Subcutaneous abdominal adipose tissue (tissue), 5 donors: ENCODE results near the gene ZDHHC24.

Source experiments
- H3K27ac ChIP-seq: one replicate; pipeline ENCODE4 v1.7.0; 2013; ENCODE audit warnings: low read depth, mild to moderate bottlenecking, inconsistent platforms, low read length, moderate library complexity
- H3K27me3 ChIP-seq, 5 donors: one replicate each; pipeline ENCODE4 v1.7.0; 2013; ENCODE audit warnings: low read length in 5 of 5, inconsistent platforms in 1 of 5; ENCODE audit not compliant: control insufficient read depth in 5 of 5, insufficient read depth in 4 of 5
- H3K36me3 ChIP-seq, 5 donors: one replicate each; pipeline ENCODE4 v1.7.0; 2013; ENCODE audit warnings: low read length in 5 of 5; ENCODE audit not compliant: control insufficient read depth in 5 of 5, insufficient read depth in 5 of 5
- H3K4me1 ChIP-seq, 5 donors: one replicate each; pipeline ENCODE4 v1.7.0; 2013; ENCODE audit warnings: low read length in 5 of 5, mild to moderate bottlenecking in 3 of 5, moderate library complexity in 1 of 5; ENCODE audit not compliant: control insufficient read depth in 5 of 5, insufficient read depth in 5 of 5
- H3K4me3 ChIP-seq, 5 donors: one replicate each; pipeline ENCODE4 v1.7.0; 2013; ENCODE audit warnings: low read length in 5 of 5, low read depth in 1 of 5
- H3K9ac ChIP-seq, 5 donors: one replicate each; pipeline ENCODE4 v1.7.0; 2013; ENCODE audit warnings: low read length in 5 of 5, mild to moderate bottlenecking in 4 of 5, moderate library complexity in 3 of 5
- H3K9me3 ChIP-seq, 5 donors: one replicate each; pipeline ENCODE4 v1.7.0; 2013; ENCODE audit warnings: low read length in 5 of 5; ENCODE audit not compliant: control insufficient read depth in 5 of 5
- donor health status: healthy.
- donor health status: healthy.
- donor health status: healthy.
- donor health status: healthy.
- donor health status: healthy.

Gene ZDHHC24

DNA sequence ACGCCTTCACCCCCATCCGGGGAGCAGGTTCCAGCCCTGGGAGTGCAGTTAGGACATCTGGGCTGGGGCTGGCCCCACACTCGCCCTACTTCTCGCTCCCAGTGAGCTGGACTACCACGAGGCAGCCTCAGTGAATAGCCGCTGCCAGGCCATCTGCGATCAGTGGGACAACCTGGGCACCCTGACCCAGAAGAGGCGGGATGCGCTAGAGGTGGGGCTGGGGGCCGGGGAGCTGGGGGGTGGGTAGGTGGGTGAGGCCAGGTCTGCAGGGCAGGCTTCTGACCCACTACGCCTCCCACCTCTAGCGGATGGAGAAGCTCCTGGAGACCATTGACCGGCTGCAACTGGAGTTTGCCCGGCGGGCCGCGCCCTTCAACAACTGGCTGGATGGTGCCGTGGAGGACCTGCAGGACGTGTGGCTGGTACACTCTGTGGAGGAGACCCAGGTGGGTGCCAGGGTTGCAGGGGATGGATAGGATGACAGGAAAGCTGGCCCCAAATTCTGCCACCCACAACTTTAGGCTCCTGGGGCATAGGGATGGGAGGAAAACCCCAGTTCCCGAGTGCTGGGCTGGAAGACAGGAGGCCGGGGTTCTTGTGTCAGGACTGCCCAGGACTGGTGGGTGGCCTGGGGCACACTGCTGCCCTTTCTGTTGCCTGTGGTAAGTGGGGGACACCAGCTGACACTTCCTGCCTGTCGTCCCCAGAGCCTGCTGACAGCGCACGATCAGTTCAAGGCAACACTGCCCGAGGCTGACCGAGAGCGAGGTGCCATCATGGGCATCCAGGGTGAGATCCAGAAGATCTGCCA lies 14.2 kb upstream of the ZDHHC24 start:
- Histone ChIP-seq H3K27me3 (peaks cover 0 to 16% (median 4%) of the 10 kb centered on the region in 5 donors), H3K9me3 (no peaks in the 10 kb centered on the region), H3K9ac (no peak overlapping the region), H3K4me1 (peaks cover 0 to 7% (median 5%) of the 10 kb centered on the region in 5 donors), H3K36me3 (peaks cover 0 to 31% (median 16%) of the 10 kb centered on the region in 5 donors), H3K4me3 (no peak overlapping the region), H3K27ac (no peak overlapping the region)

DNA sequence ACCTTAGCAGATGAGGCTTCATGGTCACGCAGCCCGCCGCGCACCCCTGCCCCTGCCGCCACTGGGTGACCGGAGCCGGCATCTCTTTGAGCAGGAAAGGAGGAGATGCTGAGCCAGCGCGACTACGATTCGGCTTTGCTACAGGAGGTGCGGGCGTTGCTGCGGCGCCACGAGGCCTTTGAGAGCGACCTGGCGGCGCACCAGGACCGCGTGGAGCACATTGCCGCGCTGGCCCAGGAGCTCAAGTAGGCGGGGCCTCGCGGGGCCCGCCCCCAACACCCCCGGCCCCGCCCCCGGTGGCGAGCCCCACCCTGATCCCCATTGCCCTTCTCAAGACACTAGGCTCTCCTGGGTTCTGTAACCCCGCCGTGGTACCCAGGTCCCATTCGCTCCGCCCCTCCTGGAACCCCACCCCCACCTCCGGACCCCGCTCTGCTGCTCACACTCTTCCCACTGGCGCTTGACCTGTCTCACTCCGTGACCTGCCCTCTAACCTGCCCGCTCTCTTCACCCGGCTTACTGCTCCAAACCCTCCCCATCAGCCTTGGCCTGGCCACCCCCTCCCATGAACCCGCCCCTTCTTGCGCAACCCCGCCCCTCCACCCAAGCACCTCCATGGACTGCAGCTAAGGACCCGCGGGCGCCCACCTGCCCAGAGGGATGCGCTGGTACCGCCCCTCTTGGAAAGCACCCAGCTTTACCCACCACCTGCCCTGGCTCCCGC lies 13.5 kb upstream of the ZDHHC24 start:
- no peak overlapping the region for H3K4me3 ChIP-seq
- H3K27me3 ChIP-seq = peaks cover 0 to 16% (median 7%) of the 10 kb centered on the region in 5 donors
- H3K4me1 ChIP-seq = peaks cover 0 to 7% (median 5%) of the 10 kb centered on the region in 5 donors
- no peaks in the 10 kb centered on the region for H3K9me3 ChIP-seq
- no peak overlapping the region for H3K9ac ChIP-seq
- peaks cover 0 to 25% (median 8%) of the 10 kb centered on the region in 5 donors for H3K36me3 ChIP-seq
- no peak overlapping the region for H3K27ac ChIP-seq

DNA sequence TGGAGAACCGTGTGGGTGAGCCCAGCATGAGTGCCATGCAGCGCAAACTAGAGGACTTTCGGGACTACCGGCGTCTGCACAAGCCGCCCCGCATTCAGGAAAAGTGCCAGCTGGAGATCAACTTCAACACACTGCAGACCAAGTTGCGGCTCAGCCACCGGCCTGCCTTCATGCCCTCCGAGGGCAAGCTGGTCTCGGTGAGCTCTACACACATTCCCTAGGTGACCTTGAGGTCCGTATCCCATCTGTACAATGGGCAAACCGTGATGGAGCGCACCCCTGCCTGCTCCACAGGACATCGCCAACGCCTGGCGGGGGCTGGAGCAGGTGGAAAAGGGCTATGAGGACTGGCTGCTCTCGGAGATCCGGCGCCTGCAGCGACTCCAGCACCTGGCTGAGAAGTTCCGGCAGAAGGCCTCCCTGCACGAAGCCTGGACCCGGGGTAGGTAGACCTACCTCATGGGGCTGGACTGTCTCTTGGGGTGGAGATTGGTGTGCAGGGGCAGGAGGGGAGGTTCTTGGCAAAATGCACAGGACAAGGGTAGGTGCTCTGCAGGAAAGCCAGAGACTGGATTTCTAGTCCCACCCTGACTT lies 12.0 kb upstream of the ZDHHC24 start:
- peaks cover 0 to 7% (median 5%) of the 10 kb centered on the region in 5 donors for H3K4me1 ChIP-seq
- no peak overlapping the region for H3K9ac ChIP-seq
- peaks cover 0 to 16% (median 7%) of the 10 kb centered on the region in 5 donors for H3K27me3 ChIP-seq
- no peaks in the 10 kb centered on the region for H3K9me3 ChIP-seq
- H3K36me3 ChIP-seq = peaks cover 0 to 11% (median 4%) of the 10 kb centered on the region in 5 donors
- no peak overlapping the region for H3K4me3 ChIP-seq
- H3K27ac ChIP-seq = no peak overlapping the region

DNA sequence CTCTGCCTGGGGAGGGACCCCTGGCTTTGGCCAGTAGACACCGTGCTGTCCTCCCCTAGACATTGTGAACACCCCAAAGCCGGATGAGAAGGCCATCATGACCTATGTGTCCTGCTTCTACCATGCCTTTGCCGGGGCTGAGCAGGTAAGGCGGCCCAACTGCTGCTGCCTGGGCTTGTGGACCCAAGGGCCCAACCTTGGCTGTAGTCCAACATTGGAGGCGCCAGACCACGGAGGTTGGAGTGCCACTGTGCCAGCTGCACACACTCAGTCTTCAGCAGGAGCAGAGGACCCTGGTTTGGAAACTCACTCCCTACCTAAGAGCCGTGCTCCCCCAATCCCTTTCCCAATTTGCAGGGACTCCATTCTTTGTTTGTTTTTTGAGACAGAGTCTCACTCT lies 10.2 kb upstream of the ZDHHC24 start:
- Histone ChIP-seq H3K27ac (no peak overlapping the region), H3K36me3 (no peaks in the 10 kb centered on the region), H3K4me1 (peaks cover 0 to 7% (median 5%) of the 10 kb centered on the region in 5 donors), H3K27me3 (peaks cover 0 to 16% (median 7%) of the 10 kb centered on the region in 5 donors), H3K9me3 (no peaks in the 10 kb centered on the region), H3K4me3 (no peak overlapping the region), H3K9ac (no peak overlapping the region)

DNA sequence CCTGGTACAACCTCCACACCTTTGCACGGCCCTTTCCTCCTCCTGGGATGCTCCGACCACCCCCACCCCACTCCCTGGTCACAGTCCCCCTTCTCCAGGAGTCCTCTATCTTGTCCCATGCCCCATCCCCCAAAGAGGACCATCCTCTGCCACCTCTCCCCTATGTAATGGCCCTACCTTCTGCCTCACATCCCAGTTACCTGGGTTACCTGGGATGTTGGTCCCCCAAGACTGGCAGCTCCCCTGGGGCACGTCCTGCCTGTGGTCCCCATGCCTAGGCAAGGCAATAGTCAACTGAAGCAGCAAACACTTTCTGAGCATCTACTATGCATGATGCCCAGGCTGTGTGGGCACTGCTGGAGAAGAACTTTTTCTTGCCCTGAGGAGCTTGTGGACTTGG lies 9.6 kb upstream of the ZDHHC24 start:
- H3K27ac ChIP-seq = no peak overlapping the region
- H3K27me3 ChIP-seq = peaks cover 0 to 16% (median 7%) of the 10 kb centered on the region in 5 donors
- no peaks in the 10 kb centered on the region for H3K9me3 ChIP-seq
- peaks cover 0 to 7% (median 5%) of the 10 kb centered on the region in 5 donors for H3K4me1 ChIP-seq
- H3K4me3 ChIP-seq = no peak overlapping the region
- H3K9ac ChIP-seq = no peak overlapping the region
- H3K36me3 ChIP-seq = no peaks in the 10 kb centered on the region

DNA sequence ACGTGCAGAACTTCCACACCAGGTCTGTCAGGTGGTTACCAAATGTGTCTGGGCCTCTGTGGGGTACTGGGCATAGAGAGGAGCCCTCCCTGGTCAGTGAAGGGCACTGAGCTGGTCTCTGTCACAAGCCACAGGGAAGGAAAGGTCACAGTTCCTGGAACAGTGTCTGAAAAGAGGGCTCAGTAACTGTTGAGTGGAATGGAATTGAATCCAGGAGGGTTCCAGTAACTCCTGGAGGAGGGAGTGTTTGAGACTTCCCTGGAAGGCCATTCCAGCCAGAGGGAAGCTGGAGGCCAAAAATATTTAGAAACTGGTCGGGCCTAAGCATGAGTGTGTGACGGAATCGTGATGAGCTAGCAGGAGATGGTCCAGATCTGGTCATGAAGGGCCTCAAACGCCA lies 8.8 kb upstream of the ZDHHC24 start:
- Histone ChIP-seq H3K36me3 (no peaks in the 10 kb centered on the region), H3K27ac (no peak overlapping the region)

DNA sequence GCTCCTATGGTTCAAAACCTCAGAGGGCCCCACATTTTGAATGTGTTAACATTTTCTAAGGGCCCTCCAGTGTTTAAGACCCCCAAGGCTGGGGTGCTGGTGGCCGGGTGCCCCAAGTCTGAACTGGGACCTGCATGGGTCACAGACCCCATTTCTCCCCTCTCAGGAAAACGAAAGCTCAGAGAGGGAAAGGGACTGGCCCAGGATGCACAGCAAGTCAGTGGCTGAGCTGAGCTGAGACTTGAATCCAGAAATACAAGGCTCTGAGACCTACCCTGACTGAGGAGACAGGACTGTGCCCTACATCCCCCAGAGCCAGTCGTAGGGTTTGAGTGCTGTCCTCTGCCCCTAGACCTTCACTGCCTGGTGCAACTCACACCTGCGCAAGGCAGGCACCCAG lies 5.0 kb upstream of the ZDHHC24 start:
- Histone ChIP-seq H3K36me3 (no peaks in the 10 kb centered on the region), H3K27ac (no peak overlapping the region), H3K27me3 (peaks cover 0 to 6% (median 3%) of the 10 kb centered on the region in 5 donors), H3K9me3 (no peaks in the 10 kb centered on the region), H3K9ac (no peak overlapping the region), H3K4me3 (no peak overlapping the region), H3K4me1 (peaks cover 0 to 6% (median 6%) of the 10 kb centered on the region in 5 donors)

More for the DNA sequence above, 8.8 kb upstream of the ZDHHC24 start:
- Histone ChIP-seq H3K27me3 (peaks cover 0 to 16% (median 7%) of the 10 kb centered on the region in 5 donors), H3K4me3 (no peak overlapping the region), H3K4me1 (peaks cover 0 to 7% (median 5%) of the 10 kb centered on the region in 5 donors), H3K9ac (no peak overlapping the region), H3K9me3 (no peaks in the 10 kb centered on the region)

DNA sequence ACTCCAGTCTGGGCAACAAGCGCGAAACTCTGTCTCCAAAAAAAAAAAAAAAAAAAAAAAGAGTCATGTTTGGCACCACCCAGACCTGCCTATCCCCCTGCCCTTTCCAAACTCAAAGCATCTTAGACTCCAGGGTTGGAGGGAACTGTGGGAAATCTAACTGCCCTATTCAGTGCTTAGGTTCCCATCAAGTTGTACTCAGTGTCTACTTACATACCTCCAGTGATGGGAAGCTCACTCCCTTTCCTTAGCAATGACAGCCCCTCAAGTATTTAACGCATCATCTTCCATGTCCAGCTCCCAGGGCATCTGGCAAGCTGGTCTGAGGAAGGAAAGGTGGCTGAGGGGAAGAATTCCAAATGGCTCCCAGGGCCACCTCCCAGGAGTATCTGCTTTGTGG lies 3.8 kb upstream of the ZDHHC24 start:
- Histone ChIP-seq H3K27ac (no peak overlapping the region), H3K9me3 (no peaks in the 10 kb centered on the region), H3K27me3 (peaks cover 0 to 3% (median 0%) of the 10 kb centered on the region in 5 donors), H3K9ac (no peak overlapping the region), H3K4me3 (no peak overlapping the region), H3K36me3 (no peaks in the 10 kb centered on the region), H3K4me1 (peaks cover 0 to 18% (median 16%) of the 10 kb centered on the region in 5 donors)

DNA sequence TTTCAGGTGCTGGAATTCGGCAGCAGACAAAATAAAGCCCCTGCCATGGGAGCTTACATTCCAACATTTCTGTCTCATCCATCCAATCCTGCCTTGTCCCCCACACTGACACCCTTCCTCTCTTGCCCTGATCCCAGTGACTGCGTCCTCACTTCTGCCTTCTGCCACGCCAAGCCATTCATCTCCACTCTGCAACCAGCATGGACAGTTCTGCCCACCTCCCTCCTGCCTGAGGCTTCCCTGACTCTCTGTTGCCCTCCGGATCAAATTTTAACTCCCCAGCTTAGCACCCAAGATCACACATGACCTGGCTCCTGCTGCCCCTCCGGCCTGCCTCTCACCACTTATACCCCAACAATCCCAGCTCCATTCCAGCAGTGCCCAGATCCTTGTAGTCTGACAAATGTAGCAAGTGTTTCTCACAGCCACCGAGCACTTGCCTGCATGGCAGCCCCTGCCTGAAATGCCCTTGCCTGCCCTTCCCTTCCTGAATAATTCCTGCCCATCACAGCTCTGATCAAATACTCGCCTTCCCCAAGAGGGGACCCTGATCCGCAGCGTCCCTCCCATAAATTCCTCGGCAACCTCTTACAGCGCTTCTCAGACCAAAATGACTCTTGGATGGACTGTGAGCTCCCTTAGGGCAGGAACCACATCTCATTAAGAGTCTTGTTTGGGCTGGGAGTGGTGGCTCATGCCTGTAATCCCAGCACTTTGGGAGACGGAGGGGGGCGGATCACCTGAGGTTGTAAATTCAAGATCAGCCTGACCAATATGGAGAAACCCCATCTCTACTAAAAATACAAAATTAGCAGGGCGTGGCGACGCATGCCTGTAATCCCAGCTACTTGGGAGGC lies 3.2 kb upstream of the ZDHHC24 start:
- no peaks in the 10 kb centered on the region for H3K9me3 ChIP-seq
- no peaks in the 10 kb centered on the region for H3K27me3 ChIP-seq
- no peak overlapping the region for H3K27ac ChIP-seq
- H3K4me3 ChIP-seq = no peak overlapping the region
- peaks cover 0 to 23% (median 23%) of the 10 kb centered on the region in 5 donors for H3K4me1 ChIP-seq
- H3K9ac ChIP-seq = no peak overlapping the region
- no peaks in the 10 kb centered on the region for H3K36me3 ChIP-seq
